HepG2 (cell line): ENCODE results near the gene FAM120AOS. TPM values are rescaled to one million over a fixed set of nuclear protein-coding genes. Genes with fewer than 3 reads are reported as not detected.

ENCODE experiments used
- ATAC-seq: fragments of 200-7000 bp; cut with Tn5 transposase; 3 replicates; pipeline ENCODE4 v1.9.1; 2020; ENCODE audit warnings: mild to moderate bottlenecking, moderate library complexity
- BruUV-seq: library from RNA; stranded (reverse); fragments of 400-500 nt; replicated peaks from 2 replicates; lab custom pipeline; 2021; lab: Mats Ljungman, UMichigan
- CTCF ChIA-PET: fragments of 300-600 bp; formaldehyde crosslinking; extraction: SDS; loops from one replicate; lab custom pipeline; 2021; ENCODE audit warnings: low total read pairs, inconsistent platforms, low intra/inter-chr PET ratio; lab: Yijun Ruan, JAX
- POLR2A ChIA-PET: fragments of 350-600 bp; sonication (Branson Sonifier 250); formaldehyde crosslinking; loops from one replicate; lab custom pipeline; 2020; ENCODE audit warnings: antibody characterized with exemption, inconsistent platforms; lab: Yijun Ruan, JAX
- DNase-seq: peaks from one replicate; pipeline ENCODE4 v3.0.0-alpha.2; 2015; ENCODE audit warnings: low spot score
- FAIRE-seq: peaks from 3 replicates; lab custom pipeline; 2011; peaks lifted over from hg19 to GRCh38; lab: Jason Lieb, UNC
- H2AFZ ChIP-seq: one replicate; pipeline ENCODE4 v1.6.1; 2011; ENCODE audit warnings: low read length, inconsistent platforms
- H3K27ac ChIP-seq: fragments of 300-600 bp; 3 replicates; pipeline ENCODE4 v1.8.0; 2011; ENCODE audit warnings: mixed run types, mild to moderate bottlenecking, mixed read lengths, low read length, inconsistent platforms; ENCODE audit not compliant: insufficient read depth; ENCODE audit errors: extremely low read length
- H3K27me3 ChIP-seq, 2 experiments: fragments of 200-600 bp in 1 of 2; 2 replicates in 1 of 2; 3 replicates in 1 of 2; pipeline versions ENCODE4 v1.6.0 to v1.8.0; 2011; ENCODE audit warnings: low read length in 2 of 2, mild to moderate bottlenecking in 2 of 2, moderate library complexity in 2 of 2, inconsistent platforms in 1 of 2; ENCODE audit not compliant: insufficient read depth in 2 of 2, control insufficient read depth in 1 of 2
- H3K36me3 ChIP-seq, 2 experiments: fragments of 200-600 bp in 1 of 2; replicated peaks in 1 of 2; 2 replicates in 1 of 2; 3 replicates in 1 of 2; pipeline versions ENCODE4 v1.5.1 to v1.8.0; 2011; ENCODE audit warnings: low read length in 2 of 2, inconsistent platforms in 1 of 2; ENCODE audit not compliant: insufficient read depth in 2 of 2, control insufficient read depth in 1 of 2
- H3K4me1 ChIP-seq: 2 replicates; pipeline ENCODE4 v1.5.1; 2012; ENCODE audit warnings: low read length, inconsistent platforms; ENCODE audit not compliant: insufficient read depth
- H3K4me2 ChIP-seq: 2 replicates; pipeline ENCODE4 v1.6.0; 2011; ENCODE audit warnings: low read depth, low read length, inconsistent platforms
- H3K4me3 ChIP-seq, 3 experiments: fragments of 200-600 bp in 1 of 3; sonication (generic), shearing (Covaris generic) in 1 of 3; replicated peaks in 1 of 3; 2 replicates each; pipeline ENCODE4 v1.5.1; 2011 to 2016; ENCODE audit warnings: low read length in 3 of 3, inconsistent platforms in 2 of 3, low read depth in 2 of 3, mild to moderate bottlenecking in 2 of 3, control low read depth in 1 of 3, mixed read lengths in 1 of 3; ENCODE audit not compliant: insufficient read depth in 1 of 3
- H3K79me2 ChIP-seq: one replicate; pipeline ENCODE4 v1.6.1; 2011; ENCODE audit warnings: low read length, inconsistent platforms; ENCODE audit not compliant: insufficient read depth
- H3K9ac ChIP-seq: 2 replicates; pipeline ENCODE4 v1.6.0; 2011; ENCODE audit warnings: mild to moderate bottlenecking, low read depth, low read length, inconsistent platforms; ENCODE audit not compliant: insufficient read depth
- H3K9me3 ChIP-seq: 2 replicates; pipeline ENCODE4 v1.5.1; 2012; ENCODE audit warnings: mild to moderate bottlenecking, low read length
- H4K20me1 ChIP-seq: 2 replicates; pipeline ENCODE4 v1.6.0; 2011; ENCODE audit warnings: inconsistent platforms, mild to moderate bottlenecking, low read length, moderate library complexity; ENCODE audit not compliant: insufficient read depth
- HOXA9 ChIP-seq: sonication (generic); formaldehyde crosslinking; IDR thresholded peaks from 2 replicates; pipeline ENCODE4 v1.8.1; 2022; ENCODE audit warnings: missing genetic modification reagents, mild to moderate bottlenecking, moderate library complexity, borderline replicate concordance
- KLF11 ChIP-seq: IDR thresholded peaks from 2 replicates; pipeline ENCODE4 v1.6.1; 2016; ENCODE audit warnings: missing compliant biosample characterization
- MAFF ChIP-seq: IDR thresholded peaks from 2 replicates; pipeline ENCODE4 v1.6.1; 2011; ENCODE audit warnings: low read depth, low read length, improper control_type of control experiment
- NFE2 ChIP-seq: sonication (generic); formaldehyde crosslinking; IDR thresholded peaks from 2 replicates; pipeline ENCODE4 v1.4.0; 2020; ENCODE audit warnings: missing genetic modification reagents
- PTBP1 ChIP-seq: fragments of 200-400 bp; formaldehyde crosslinking; IDR thresholded peaks from 2 replicates; pipeline ENCODE4 v1.6.1; 2018; ENCODE audit warnings: low read length, low read depth; ENCODE audit not compliant: poor library complexity, severe bottlenecking
- RBM22 ChIP-seq: fragments of 200-400 bp; formaldehyde crosslinking; optimal IDR thresholded peaks from 2 replicates; pipeline ENCODE3; 2017; ENCODE audit warnings: mild to moderate bottlenecking, low read length, moderate library complexity
- SMAD1 ChIP-seq: sonication (generic); formaldehyde crosslinking; IDR thresholded peaks from 2 replicates; pipeline ENCODE4 v1.4.0; 2020; ENCODE audit warnings: missing genetic modification reagents, low read depth, mild to moderate bottlenecking, borderline replicate concordance
- ZNF547 ChIP-seq: sonication (generic); formaldehyde crosslinking; IDR thresholded peaks from 2 replicates; pipeline ENCODE4 v1.5.1; 2020; ENCODE audit warnings: mild to moderate bottlenecking, missing genetic modification reagents
- ZNF629 ChIP-seq: sonication (generic); formaldehyde crosslinking; conservative IDR thresholded peaks from 2 replicates; pipeline ENCODE4 v1.5.0; 2020; ENCODE audit warnings: missing genetic modification reagents
- WGBS: methylation state at CpG from one replicate; pipeline ENCODE4 v1.1.6; 2017; ENCODE audit warnings: low lambda C conversion rate; 5-methylcytosine and 5-hydroxymethylcytosine counted together
- in situ Hi-C: cut with HindIII; loops from 2 replicates; pipeline ENCODE4 v1.10.0; 2017; ENCODE audit warnings: low pct_unique_long_range_greater_than_20kb; ENCODE audit not compliant: extremely low pct_ligation_motif_present
- intact Hi-C: fragments of 100-400 bp; cut with micrococcal nuclease; formaldehyde crosslinking; loops from one replicate; pipeline ENCODE4 v1.10.0; 2022; ENCODE audit not compliant: unreplicated experiment
- polyA plus RNA-seq, 8 experiments: library from polyadenylated mRNA; depleted of rRNA in 3 of 8; stranded (reverse) in 7 of 8; unstranded in 1 of 8; fragments of >200 nt; fragmentation: Illumina TruSeq in 4 of 8; extraction: Trizol in 4 of 8; gene quantifications; 2 replicates each; pipeline versions ENCODE4 v1.2.1 to v1.2.3, GENCODE V29; 2011 to 2016; ENCODE audit warnings: low read depth in 4 of 8, missing spikeins in 1 of 8, mixed read lengths in 1 of 8; ENCODE audit not compliant: insufficient read depth in 1 of 8
- total RNA-seq, 5 experiments: library from RNA; depleted of rRNA; stranded (reverse); fragments of >200 nt; fragmentation: Illumina TruSeq; extraction: Trizol; gene quantifications; 2 replicates each; pipeline ENCODE4 v1.2.3, GENCODE V29; 2016; ENCODE audit warnings: low read depth in 1 of 5
- TF ChIP-seq, protein P1 (sequence below): sonication (generic); formaldehyde crosslinking; IDR thresholded peaks from 2 replicates; pipeline ENCODE4 v1.4.0; 2020; ENCODE audit warnings: missing genetic modification reagents, mild to moderate bottlenecking, borderline replicate concordance
- TF ChIP-seq, protein P2 (sequence below): sonication (generic); formaldehyde crosslinking; IDR thresholded peaks from 2 replicates; pipeline ENCODE4 v1.8.0; 2022; ENCODE audit warnings: mild to moderate bottlenecking, missing genetic modification reagents, moderate library complexity
- TF ChIP-seq, protein P3 (sequence below): sonication (generic); formaldehyde crosslinking; IDR thresholded peaks from 2 replicates; pipeline ENCODE4 v1.4.0; 2020; ENCODE audit warnings: missing genetic modification reagents
- TF ChIP-seq, protein P4 (sequence below): sonication (generic); formaldehyde crosslinking; IDR thresholded peaks from 2 replicates; pipeline ENCODE4 v1.4.0; 2020; ENCODE audit warnings: missing genetic modification reagents, low read depth, mild to moderate bottlenecking, borderline replicate concordance
- TF ChIP-seq, protein P5 (sequence below): sonication (generic); formaldehyde crosslinking; IDR thresholded peaks from 2 replicates; pipeline ENCODE4 v1.4.0; 2020; ENCODE audit warnings: mild to moderate bottlenecking, missing genetic modification reagents
- TF ChIP-seq, protein P6 (sequence below): sonication (generic); formaldehyde crosslinking; IDR thresholded peaks from 2 replicates; pipeline ENCODE4 v1.5.1; 2020; ENCODE audit warnings: mild to moderate bottlenecking, missing genetic modification reagents, borderline replicate concordance

FAM120AOS gene
- total and polyA plus RNA-seq, 2 of the 13 experiments (the other 11 are each of a cell fraction or from before 2014, with no cell fraction given), result 28.2 to 34.6 TPM

DNA sequence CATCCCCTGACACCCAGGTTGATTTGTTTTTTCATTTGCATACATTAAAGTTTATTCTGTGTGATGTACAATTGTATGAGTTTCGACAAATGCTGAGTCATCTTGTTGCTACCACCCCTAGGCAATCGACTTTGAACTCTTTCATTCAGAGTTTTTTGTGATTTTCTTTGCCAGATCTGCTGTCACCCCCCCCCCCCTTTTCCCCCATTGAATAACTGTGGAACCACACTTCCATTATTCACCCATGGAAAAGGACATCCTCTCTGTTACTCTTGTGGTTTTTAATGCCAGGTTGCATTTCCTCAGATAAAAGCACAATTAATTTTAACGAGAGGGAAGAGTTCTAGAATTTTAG is 13.7 kb upstream of the FAM120AOS start:
- POLR2A ChIA-PET, result no interaction called here
- H3K4me3 ChIP-seq, result peak overlapping the region in 1 of 3 experiments; percentile 14; a peak in 1 of 6 replicates
- intact Hi-C loops, result no loop called here
- in situ Hi-C loops, result no loop called here
- no TSS peak for BruUV-seq
- 23% methylated on average over 3 of the region's 3 CpGs for WGBS
- ATAC-seq (peak; percentile 22; the same call in 1 of the 3 replicates), FAIRE-seq (peak; percentile 21), DNase-seq (peak; percentile 37)
- peaks cover 96% of the 10 kb centered on the region for H3K79me2 ChIP-seq
- H3K4me1 ChIP-seq, result peaks cover 93% of the 10 kb centered on the region
- H3K27ac ChIP-seq, result peak overlapping the region; percentile 68
- CTCF ChIA-PET, result no interaction called here
- no peak overlapping the region for H2AFZ ChIP-seq
- peak overlapping the region; percentile 40; the same call in 1 of the 2 replicates for H3K9ac ChIP-seq
- H3K4me2 ChIP-seq, result peak overlapping the region; percentile 44
- no peaks in the 10 kb centered on the region for H3K9me3 ChIP-seq
- H3K36me3 ChIP-seq, result peaks cover 1 to 2% of the 10 kb centered on the region in 2 experiments; a peak in 2 of 5 replicates
- H4K20me1 ChIP-seq, result peaks cover 16% of the 10 kb centered on the region
- no peaks in the 10 kb centered on the region for H3K27me3 ChIP-seq
- TF ChIP-seq, protein P1, sequence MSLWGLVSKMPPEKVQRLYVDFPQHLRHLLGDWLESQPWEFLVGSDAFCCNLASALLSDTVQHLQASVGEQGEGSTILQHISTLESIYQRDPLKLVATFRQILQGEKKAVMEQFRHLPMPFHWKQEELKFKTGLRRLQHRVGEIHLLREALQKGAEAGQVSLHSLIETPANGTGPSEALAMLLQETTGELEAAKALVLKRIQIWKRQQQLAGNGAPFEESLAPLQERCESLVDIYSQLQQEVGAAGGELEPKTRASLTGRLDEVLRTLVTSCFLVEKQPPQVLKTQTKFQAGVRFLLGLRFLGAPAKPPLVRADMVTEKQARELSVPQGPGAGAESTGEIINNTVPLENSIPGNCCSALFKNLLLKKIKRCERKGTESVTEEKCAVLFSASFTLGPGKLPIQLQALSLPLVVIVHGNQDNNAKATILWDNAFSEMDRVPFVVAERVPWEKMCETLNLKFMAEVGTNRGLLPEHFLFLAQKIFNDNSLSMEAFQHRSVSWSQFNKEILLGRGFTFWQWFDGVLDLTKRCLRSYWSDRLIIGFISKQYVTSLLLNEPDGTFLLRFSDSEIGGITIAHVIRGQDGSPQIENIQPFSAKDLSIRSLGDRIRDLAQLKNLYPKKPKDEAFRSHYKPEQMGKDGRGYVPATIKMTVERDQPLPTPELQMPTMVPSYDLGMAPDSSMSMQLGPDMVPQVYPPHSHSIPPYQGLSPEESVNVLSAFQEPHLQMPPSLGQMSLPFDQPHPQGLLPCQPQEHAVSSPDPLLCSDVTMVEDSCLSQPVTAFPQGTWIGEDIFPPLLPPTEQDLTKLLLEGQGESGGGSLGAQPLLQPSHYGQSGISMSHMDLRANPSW (CRISPR knock-in tag), result no peak
- TF ChIP-seq PTBP1, result no peak
- TF ChIP-seq KLF11 (CRISPR knock-in tag), result no peak
- TF ChIP-seq, protein P2, sequence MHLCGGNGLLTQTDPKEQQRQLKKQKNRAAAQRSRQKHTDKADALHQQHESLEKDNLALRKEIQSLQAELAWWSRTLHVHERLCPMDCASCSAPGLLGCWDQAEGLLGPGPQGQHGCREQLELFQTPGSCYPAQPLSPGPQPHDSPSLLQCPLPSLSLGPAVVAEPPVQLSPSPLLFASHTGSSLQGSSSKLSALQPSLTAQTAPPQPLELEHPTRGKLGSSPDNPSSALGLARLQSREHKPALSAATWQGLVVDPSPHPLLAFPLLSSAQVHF (CRISPR knock-in tag), result no peak
- TF ChIP-seq, protein P3, sequence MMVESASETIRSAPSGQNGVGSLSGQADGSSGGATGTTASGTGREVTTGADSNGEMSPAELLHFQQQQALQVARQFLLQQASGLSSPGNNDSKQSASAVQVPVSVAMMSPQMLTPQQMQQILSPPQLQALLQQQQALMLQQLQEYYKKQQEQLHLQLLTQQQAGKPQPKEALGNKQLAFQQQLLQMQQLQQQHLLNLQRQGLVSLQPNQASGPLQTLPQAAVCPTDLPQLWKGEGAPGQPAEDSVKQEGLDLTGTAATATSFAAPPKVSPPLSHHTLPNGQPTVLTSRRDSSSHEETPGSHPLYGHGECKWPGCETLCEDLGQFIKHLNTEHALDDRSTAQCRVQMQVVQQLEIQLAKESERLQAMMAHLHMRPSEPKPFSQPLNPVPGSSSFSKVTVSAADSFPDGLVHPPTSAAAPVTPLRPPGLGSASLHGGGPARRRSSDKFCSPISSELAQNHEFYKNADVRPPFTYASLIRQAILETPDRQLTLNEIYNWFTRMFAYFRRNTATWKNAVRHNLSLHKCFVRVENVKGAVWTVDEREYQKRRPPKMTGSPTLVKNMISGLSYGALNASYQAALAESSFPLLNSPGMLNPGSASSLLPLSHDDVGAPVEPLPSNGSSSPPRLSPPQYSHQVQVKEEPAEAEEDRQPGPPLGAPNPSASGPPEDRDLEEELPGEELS, result no peak
- TF ChIP-seq, protein P4, sequence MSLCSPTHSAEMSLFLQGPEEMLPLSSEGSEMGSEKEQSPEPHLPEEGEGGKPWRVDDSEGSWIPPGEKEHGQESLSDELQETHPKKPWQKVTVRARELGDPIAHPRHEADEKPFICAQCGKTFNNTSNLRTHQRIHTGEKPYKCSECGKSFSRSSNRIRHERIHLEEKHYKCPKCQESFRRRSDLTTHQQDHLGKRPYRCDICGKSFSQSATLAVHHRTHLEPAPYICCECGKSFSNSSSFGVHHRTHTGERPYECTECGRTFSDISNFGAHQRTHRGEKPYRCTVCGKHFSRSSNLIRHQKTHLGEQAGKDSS (CRISPR knock-in tag), result no peak
- TF ChIP-seq ZNF629, result no peak
- no peak for TF ChIP-seq SMAD1 (CRISPR knock-in tag)
- TF ChIP-seq RBM22, result no peak
- TF ChIP-seq, protein P5, sequence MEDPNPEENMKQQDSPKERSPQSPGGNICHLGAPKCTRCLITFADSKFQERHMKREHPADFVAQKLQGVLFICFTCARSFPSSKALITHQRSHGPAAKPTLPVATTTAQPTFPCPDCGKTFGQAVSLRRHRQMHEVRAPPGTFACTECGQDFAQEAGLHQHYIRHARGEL (CRISPR knock-in tag), result no peak
- no peak for TF ChIP-seq ZNF547 (CRISPR knock-in tag)
- TF ChIP-seq, protein P6, sequence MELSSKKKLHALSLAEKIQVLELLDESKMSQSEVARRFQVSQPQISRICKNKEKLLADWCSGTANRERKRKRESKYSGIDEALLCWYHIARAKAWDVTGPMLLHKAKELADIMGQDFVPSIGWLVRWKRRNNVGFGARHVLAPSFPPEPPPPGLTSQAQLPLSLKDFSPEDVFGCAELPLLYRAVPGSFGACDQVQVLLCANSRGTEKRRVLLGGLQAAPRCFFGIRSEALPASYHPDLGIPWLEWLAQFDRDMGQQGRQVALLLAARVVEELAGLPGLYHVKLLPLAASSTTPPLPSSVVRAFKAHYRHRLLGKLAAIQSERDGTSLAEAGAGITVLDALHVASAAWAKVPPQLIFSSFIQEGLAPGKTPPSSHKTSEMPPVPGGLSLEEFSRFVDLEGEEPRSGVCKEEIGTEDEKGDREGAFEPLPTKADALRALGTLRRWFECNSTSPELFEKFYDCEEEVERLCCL, result no peak
- TF ChIP-seq NFE2 (CRISPR knock-in tag), result peak; percentile 70; the same call in 1 of the 2 replicates
- TF ChIP-seq MAFF, result peak; percentile 97
- TF ChIP-seq HOXA9 (CRISPR knock-in tag), result no peak
